Stimulated activated CD8-positive, alpha-beta memory T cell treated with anti-CD3 and anti-CD28 coated beads, Interleukin-15, amount 100 ng/mL, for 4 hours (primary cell): ENCODE data around the gene DIRAS1.
"Not testable (repeated sequence)": the region's sequence is repeated elsewhere in the genome, so short reads cannot be mapped to it uniquely, and the experiment has no call there.

Experiments used
- DNase-seq, 2 donors: peaks; one replicate each; pipeline ENCODE4 v3.0.0-alpha.2; 2020; ENCODE audit warnings: low read depth in 2 of 2

Gene DIRAS1

GRCh38 chr19:2676823-2677222 is 44.3 kb downstream of the DIRAS1 start:
- no peak for DNase-seq

GRCh38 chr19:2675892-2676291 is 45.3 kb downstream of the DIRAS1 start:
- DNase-seq, result no peak

GRCh38 chr19:2670217-2670616 is 51.0 kb downstream of the DIRAS1 start:
- DNase-seq, result no peak

GRCh38 chr19:2668175-2668763 is 52.9 kb downstream of the DIRAS1 start:
- no peak for DNase-seq

- not testable (repeated sequence) for DNase-seq
Measured at GRCh38 chr19:2667349-2667748, 53.8 kb downstream of the DIRAS1 start.

GRCh38 chr19:2666344-2666994 is 54.7 kb downstream of the DIRAS1 start:
- no peak for DNase-seq

- no peak for DNase-seq
Measured at GRCh38 chr19:2665103-2665502, 56.1 kb downstream of the DIRAS1 start.
